ENCODE data around the gene PHACTR1.
"Not testable (repeated sequence)": the region's sequence is repeated elsewhere in the genome, so short reads cannot be mapped to it uniquely, and the experiment has no call there.

The PHACTR1 gene

DNA sequence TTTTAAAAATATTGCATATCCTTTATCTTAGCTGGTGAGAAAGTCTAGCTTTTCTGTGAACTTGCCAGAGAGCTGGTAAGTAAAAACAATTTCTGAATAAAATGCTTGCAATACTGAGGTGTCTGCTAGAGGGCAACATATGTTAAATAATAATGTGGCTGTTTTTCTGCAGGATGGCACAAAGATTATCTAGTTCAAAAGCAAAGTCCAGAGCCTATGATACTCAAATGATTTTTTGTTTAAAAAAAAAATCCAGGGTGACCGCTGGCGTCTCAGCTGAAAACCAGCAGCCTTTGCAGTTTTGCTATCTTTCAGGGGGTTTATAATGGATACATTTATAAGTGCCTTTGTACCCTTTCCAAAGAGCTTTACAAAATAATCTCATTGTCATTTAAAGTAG lies 194.9 kb downstream of the PHACTR1 start:
- DNase-seq, result no peak

DNA sequence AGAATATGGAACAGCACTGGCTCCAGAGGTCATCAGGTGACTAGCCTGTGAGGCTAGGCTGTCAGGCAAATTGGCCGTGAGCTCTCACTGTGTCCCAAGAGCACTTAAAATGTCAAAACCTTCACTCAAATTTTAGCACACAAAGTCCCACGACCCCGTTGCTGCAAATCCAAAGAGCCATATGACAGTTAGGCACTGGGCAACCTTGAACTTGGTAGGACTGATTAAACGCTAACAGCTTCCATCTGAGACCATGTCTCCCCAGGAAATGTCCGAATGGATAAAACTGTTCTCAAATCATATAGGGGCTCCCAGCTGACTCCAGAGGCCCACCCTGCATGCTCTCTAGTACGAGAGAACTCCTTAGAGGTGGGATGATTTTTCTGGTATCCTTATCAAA lies 196.6 kb downstream of the PHACTR1 start:
- DNase-seq, result no peak

DNA sequence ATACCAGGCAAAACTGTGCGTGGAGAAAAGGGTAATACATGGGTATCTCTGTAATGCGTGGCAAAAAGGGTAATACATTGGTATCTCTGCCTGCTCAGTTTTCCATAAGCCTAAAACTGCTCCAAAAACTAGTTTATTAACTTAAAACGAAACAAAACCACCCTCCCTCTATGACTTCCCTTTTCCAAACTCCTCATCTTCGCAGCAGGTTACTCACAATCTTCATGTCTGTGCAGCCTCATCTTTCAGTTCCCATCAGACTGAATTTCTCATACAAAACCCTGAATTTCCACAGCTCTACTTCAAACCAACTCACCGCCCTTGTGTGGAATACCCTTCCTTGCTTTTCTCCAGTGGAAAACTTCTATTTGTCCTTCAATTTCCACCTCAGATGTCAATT lies 199.4 kb downstream of the PHACTR1 start:
- DNase-seq, result no peak

DNA sequence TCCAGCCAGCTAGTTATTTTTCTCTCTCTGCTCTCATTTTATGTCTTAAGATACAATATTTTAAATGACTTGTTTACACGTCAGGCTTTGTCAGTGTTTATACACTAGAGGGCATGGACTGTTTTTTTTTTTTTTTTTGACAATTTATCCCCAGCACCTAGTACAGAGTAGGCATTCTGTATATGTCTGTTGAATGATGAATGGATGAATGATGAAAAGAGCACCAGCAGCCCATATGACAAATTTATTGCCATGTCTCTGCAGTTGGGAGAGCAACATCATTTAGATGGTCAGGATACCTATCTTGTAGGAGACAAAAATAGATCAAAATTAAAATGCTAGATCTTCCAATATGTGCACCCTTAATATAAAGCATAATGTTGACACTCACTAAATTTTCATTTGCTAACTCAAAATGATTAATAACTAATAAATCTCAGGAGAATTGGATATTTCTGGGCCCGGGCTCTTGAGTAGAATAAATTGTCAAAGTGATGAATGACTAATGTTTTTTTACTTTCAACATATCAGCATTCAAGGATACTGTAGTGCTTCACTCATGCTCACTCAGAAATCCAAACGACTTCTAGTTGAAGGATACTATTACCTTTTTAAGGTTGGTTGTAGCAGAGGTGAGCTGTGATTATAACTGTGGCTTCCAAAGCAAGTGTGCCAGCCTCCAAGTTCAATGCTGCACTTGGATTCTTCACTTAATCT lies 200.0 kb downstream of the PHACTR1 start:
- DNase-seq, result no peak

DNA sequence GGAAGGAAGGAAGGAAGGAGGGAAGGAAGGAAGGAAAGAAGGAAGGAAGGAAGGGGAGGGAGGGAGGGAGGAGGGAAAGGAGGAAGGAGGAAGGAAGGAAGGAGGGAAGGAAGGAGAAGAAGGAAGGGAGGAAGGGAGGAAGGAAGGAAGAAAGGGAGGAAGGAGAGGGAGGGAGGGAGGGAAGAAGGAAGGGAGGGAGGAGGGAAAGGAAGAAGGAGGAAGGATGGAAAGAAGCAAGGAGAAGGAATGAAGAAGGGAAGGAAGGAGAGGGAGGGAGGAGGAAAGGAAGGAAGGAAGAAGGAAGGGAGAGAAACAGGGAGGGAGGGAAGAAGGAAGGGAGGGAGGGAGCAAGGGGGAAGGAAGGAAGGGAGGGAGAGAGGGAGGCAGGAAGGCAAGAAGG lies 204.9 kb downstream of the PHACTR1 start:
- DNase-seq, result no peak

DNA sequence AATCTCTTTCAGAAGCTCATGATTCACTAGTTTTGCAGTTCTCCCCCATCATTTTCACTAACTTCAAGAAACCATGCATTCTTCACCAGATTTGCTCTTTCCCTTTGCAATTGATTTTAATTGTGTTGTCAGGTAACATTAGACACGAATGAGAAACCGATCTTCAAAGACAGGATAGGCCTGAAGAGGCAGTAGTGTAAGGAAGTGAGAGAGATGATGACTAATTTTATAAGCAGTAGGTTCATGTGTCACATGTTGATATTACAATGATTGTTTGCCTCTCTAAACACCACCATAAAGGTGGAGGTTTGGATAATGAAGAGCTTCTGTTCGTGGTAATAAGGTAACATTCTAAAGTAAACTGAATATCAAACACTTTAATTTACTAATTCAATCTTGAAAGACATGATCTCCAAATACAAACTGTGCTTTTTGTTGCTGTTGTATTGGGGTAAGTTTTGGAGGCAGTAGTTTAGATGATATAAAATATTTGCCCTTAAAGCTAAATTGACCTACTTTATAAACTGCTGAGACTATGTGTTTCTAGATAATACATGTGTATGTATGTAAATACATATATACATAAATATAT lies 207.2 kb downstream of the PHACTR1 start:
- no peak for DNase-seq

DNA sequence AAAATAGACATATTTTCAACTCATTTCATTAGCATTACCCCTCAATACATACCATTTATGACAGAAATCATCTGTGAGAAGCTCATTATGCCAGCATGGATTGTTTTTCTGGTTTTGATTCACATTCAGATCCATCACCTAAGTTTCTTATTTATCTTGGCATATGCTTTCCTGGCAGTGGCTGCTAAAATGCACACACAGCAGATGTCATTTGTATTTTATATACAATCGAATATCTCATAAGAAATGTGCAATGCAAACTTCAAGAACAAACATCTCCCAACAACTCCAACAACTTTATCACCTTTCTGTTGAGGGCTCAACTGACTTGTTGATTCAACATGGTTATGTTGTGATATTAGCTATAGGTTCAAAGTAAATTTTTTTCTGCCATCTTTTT lies 208.3 kb downstream of the PHACTR1 start:
- no peak for DNase-seq

DNA sequence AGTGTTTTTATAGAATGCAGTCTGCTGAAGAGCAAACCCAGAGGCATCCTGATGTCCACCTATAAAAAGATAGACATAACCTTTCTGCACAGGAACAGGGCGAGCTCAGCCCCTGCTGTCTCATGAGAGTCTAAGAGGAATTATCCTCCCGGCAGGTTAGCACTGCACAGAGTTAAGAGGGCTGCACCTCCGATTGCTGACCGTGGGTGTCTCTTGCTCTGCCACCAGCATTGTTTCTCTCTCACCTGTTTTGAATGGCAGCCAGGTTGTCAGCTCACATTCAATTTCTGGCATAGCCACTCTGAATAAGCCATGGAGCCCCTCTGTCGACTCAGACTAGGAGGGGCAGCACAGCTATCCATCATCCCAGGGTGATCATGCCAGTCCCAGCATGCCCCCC lies 211.2 kb downstream of the PHACTR1 start:
- DNase-seq, result no peak

DNA sequence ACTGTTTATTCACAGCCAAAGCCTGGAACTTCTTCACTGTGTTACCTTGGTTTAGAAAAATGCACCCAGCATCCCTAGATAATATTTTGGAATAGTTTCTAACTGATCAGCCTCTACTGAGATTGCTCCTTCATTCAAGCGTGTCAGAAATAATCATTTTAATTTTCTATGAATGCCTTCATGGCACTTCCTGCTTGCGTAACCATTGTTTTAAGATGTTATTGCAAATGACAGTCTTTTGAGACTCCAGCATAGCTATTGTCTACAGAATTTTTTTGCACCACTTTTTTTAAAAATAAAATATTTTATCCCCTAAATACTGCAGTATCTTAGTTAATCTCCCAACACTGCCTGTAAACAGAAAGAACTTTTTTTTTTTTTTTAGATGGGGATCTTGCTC lies 213.1 kb downstream of the PHACTR1 start:
- no peak for DNase-seq

DNA sequence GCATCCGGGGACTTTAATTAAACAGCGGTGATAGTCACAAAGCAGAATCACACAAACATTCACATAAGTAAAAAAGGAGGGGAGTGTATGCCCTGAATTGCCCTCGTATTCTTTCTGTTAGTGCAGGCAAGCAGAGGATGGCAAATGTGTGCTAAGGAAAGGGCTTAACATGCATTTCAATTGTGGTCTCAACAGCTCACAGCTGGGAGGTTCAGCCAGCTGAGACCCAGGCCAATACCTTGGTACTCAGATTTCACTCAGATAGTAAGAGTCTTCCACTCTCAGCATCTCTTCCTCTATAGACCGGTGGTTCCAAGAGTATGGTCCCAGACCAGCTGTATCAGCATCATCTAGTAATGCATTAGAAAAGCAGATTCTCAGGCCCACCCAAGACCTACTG lies 215.1 kb downstream of the PHACTR1 start:
- DNase-seq, result no peak

DNA sequence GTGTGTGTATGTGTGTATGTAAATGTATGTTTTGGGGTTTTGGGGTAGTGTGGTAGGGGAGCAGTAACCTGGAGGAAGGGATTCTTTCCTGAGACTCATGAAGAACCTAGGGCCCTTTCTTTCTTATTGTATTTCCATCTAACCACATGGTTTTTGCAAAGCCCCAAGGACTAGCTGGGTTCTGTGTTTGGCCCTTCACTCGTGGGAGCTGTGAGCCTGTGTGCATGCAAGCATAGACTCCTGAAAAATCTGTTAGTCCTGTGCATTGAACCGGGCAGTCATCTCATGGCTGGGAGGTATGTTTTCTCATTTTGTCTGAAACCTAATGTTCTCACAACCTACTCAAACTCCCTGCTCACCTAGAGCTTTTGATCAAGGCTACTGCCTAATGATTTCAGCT lies 219.1 kb downstream of the PHACTR1 start:
- no peak for DNase-seq

DNA sequence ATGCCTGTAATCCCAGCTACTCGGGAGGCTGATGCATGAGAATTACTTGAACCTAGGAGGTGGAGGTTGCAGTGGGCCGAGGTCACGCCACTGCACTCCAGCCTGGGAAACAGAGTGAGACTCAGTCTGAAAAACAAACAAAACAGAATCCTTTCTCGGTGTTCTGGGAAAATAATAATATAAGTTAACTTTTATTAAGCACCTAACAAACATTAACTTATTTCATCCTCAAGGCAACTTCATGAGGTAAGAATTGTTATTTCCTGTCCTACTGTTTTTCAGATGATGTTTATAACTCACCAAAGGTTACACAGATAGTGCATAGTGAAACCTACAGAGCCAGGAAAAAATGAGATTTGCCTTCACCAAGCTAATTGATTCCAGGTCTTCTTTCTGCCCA lies 221.4 kb downstream of the PHACTR1 start:
- no peak for DNase-seq

DNA sequence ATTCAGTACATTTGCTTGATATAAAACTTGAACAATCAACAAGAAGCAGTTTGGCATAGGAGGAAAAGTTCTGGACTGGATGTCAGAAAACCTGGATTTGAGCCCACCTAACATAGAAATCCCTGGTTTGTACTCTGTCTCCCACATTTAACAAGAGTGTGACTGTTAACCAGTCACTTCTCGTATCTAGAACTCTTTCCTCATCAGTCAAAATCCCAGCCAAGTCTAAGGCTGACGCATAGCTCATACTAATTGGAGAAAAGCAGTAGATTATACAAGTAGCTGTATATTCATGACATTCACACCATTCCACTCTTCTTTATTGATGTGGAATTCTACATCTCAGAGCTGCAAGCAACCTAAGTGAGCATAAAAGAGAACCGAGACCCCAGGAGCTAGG lies 222.7 kb downstream of the PHACTR1 start:
- no peak for DNase-seq

DNA sequence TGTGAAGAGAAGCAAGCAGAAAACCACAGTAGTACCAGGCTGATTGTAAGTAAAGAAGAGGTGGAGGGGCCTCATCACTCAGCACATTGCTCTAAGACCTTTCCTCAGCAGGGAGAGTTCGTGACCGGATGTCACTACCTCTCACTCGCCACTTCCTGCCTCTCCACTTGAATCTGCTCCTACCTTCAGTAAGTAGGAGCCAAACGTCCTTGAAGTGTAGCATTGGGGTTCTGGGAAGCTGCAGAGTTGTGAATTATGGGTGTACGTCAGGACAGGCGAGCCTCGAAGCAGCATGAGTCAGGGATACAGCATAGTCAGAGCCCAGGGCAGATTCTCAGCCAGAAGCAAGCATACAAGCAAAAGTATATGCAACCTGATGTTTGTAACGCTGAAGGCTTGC lies 224.9 kb downstream of the PHACTR1 start:
- no peak for DNase-seq

DNA sequence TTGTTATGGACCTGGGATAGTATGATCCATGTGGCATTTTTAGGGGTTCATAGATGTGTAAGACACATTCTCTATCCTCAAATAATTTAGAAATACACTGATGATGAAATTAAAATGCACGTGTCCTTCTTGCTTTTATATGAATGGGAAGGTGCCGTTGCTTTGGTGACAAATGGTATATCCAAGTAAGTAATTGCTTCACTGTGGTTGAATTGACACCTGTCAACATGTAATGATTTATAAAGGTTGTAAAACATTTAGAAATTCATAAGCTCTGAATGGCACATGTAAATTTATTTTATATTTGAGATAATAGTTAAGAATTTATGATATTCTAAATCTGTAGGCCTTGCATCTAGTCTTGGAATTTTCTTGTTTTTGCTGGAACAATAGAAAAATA lies 227.0 kb downstream of the PHACTR1 start:
- no peak for DNase-seq

DNA sequence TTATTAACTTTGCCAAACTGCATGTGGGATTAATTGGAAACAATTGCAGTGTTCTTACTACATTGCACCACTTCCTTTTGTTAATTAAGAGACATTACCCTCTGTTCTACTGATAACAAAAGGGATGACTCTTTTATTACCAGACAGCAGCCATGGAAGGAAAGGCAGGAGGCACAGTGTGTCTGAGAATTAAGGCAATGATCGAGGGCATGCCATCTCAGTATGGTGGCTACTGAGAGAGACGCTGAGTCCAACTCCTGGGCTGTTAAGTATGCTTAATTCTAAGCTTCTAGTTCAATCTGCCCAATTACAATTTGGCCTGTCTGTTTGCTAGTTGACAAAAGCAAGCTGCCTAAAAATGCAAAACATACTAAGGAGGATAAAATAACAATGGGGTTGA lies 227.4 kb downstream of the PHACTR1 start:
- DNase-seq, result no peak

DNA sequence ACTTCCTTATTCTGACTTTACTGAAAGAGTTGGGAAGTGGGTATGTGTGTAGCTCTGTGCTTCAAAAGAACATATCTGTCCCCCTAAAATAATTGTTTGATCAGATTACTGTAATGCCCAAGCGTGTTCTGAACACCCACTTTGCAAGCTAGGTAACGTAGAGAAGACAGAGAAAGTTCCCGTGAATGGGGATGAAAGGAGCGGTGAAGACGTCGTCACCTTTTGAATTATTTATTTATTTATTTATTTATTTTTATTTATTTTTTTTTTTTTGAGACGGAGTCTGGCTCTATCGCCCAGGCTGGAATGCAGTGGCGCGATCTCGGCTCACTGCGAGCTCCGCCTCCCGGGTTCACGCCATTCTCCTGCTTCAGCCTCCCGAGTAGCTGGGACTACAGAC lies 228.0 kb downstream of the PHACTR1 start:
- not testable (repeated sequence) for DNase-seq

DNA sequence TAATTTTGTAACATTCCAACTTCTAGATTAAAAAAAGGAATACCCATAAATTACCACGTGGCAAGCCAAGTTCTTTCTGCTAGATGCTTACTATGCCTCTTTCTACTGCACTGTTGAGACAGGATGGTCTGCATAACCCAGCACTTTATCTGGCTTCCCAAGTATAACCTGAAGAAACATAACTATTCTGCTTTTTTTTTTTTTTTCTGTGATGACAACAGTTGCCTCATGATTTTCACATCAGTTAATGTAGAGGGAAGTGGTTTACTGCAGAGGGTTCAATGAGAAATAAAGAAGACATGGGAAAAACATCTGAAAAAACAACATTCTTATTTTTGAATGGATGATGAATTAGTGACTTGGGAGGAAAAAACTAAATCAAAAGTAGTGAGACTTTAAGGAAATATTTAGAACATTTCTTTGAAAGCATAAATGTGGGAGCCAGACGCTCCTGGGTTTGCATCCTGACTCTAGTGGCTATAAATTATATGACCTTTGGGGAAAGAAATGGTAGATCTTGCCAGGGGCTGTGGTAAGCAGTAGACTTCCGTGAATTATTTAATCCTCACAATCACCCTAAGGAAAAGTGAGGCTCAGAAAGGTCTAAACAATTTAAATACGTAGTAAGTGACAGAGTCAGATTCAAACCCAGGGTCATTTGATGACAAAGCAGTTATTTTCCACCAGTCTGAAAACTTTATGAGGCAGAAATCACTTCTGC lies 230.7 kb downstream of the PHACTR1 start:
- DNase-seq, result no peak

DNA sequence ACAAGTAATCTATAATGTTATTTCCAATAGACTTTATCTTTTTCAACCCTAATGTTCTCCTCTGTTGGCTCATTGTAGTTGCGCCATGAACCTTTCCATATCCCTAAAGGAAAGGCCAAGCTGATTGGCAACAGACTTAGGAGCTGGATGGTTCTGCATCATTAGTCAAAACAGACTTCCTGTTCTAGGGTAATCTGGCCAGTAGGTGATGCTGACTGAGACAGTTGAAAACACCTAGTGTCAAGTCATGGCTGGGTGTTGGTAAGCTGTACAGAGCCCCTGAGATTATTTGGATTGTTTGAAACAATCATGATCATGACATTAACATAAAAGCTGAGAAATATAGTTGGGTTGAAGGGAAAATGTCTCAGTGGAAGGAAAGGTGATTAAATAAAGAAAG lies 231.4 kb downstream of the PHACTR1 start:
- no peak for DNase-seq

DNA sequence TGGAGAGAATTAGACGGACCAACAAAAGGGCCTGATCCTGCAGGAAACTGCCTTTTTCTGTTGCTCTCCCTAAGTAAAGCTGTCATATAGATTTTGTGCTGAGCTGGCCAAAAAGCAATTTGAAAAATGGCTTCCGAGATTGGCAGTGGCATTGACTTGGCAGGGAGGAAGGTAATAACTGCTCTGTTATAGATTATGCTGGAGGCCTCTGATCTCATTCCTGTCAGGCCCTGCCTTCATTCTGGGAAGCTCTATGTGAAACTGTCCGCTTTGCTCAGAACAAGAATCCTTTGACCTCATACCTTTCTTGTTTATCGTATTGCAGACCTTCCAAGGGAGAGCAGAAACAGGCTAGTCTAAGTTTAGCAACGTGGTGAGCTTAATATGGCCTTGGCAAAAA lies 234.4 kb downstream of the PHACTR1 start:
- DNase-seq, result no peak

DNA sequence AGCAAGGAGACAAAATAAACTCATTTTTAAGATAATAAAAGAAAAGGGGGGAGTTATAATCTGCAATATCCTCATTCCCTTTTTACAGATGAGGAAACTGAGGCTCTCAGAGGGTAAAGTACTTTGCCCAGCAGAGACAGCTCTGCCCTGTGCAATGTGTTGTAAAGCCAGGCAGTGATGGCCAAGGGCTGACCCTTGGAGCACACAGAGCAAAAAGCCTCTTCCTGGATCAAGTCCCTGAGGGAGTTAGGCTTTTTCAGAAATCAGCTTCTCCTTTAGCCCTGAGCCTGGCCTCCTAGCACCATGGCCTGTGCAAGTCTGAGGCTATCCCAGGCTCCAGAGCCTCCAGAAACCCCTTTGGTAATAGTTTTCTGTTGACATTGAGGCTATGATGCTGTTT lies 234.8 kb downstream of the PHACTR1 start:
- no peak for DNase-seq

DNA sequence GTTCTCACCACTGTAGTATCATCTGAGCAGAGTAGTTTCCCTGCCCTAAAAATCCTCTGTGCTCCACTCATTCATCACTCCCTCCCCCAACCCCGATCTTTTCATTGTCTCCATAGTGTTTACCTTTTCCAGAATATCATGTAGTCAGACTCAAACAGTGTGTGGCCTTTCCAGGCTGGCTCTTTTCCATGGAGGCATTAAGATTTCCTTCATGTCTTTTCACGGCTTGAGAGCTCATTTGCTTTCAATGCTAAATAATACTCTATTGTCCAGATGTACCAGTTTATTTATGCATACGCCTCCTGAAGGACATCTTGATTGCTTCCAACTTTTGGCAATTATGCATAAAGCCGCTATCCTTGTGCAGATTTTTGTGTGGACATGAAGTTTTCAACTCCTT lies 235.8 kb downstream of the PHACTR1 start:
- no peak for DNase-seq

DNA sequence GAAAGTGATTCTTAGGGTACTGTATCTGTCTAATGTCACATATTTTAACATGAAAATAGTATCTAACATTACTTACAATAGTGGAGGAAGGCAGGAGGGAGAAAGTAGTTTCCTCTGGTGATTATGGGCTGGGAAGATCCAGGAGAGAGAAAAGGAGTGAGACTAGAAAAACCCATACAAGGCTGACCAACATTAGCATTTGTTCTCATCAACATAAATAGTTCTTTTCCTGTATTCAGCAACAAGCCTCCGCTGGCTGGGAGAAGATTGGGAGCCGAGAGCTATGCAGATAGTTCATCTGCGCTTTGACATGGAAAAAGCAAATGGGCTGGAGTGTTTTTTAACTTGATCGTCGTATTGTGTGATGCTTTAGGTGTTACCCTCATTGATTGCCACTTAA lies 239.4 kb downstream of the PHACTR1 start:
- no peak for DNase-seq

DNA sequence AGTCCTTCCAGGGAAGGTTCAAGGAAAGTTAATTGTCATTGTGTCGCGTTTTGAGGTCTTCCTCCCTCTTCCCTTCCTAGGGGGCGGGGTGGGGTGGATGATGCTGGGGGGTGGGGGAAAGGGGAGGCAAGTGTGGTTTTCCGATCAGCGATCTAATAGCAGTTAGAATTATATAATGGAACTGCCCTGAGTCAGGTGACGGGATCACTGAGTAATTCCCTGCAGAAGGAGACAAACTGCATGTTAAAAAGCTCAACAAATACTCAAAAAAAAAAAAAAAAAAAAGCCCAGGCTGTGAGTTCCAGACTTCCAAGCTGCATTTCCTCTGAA lies 240.4 kb downstream of the PHACTR1 start:
- DNase-seq, result no peak
